ENCODE data around the gene TRIM28. TPM values are rescaled to one million over a fixed set of nuclear protein-coding genes. Genes with fewer than 3 reads are reported as not detected.
A peak's percentile ranks its signal among the peaks of the same experiment; 100 is the strongest.
"Not testable (repeated sequence)": the region's sequence is repeated elsewhere in the genome, so short reads cannot be mapped to it uniquely, and the experiment has no call there.

TRIM28 gene
- total RNA-seq (2014; rRNA removed; shearing (Covaris generic)), result 575 and 591 TPM in 2 replicates

GRCh38 chr19:58543826-58544590 lies at the start of gene TRIM28:
TRIM28 (plus strand) TSS chr19:58544064; CDS start chr19:58544758, 694 bp downstream.
- peak; percentile 100 for DNase-seq (ENCODE audit: low read depth)

- DNase-seq (ENCODE audit: low read depth), result no peak
These were observed 46.2 kb upstream of the TRIM28 start for GRCh38 chr19:58497634-58498170.

- DNase-seq (ENCODE audit: low read depth), result no peak
These were observed 45.4 kb upstream of the TRIM28 start for GRCh38 chr19:58498316-58499020.

- peak; percentile 99 for DNase-seq (ENCODE audit: low read depth)
These were observed 44.6 kb upstream of the TRIM28 start for GRCh38 chr19:58499021-58499927.

GRCh38 chr19:58500242-58500641 lies 43.6 kb upstream of the TRIM28 start:
- no peak for DNase-seq (ENCODE audit: low read depth)

GRCh38 chr19:58507602-58508223 lies 36.2 kb upstream of the TRIM28 start:
- DNase-seq (ENCODE audit: low read depth), result not testable (repeated sequence)

GRCh38 chr19:58509731-58510083 lies 34.2 kb upstream of the TRIM28 start:
- no peak for DNase-seq (ENCODE audit: low read depth)

GRCh38 chr19:58510084-58510862 lies 33.6 kb upstream of the TRIM28 start:
- DNase-seq (ENCODE audit: low read depth), result no peak

- no peak for DNase-seq (ENCODE audit: low read depth)
These were observed 32.3 kb upstream of the TRIM28 start, which contains the start of gene SLC27A5 for GRCh38 chr19:58511353-58512208. SLC27A5 (minus strand) TSS chr19:58511992; CDS start chr19:58511955, 37 bp downstream.

GRCh38 chr19:58513213-58513693 lies 30.6 kb upstream of the TRIM28 start:
- DNase-seq (ENCODE audit: low read depth), result no peak

GRCh38 chr19:58513694-58514563 lies 29.9 kb upstream of the TRIM28 start:
- DNase-seq (ENCODE audit: low read depth), result peak; percentile 77

- no peak for DNase-seq (ENCODE audit: low read depth)
These were observed 29.3 kb upstream of the TRIM28 start for GRCh38 chr19:58514564-58515022.

- DNase-seq (ENCODE audit: low read depth), result no peak
These were observed 28.6 kb upstream of the TRIM28 start for GRCh38 chr19:58515259-58515658.

- no peak for DNase-seq (ENCODE audit: low read depth)
These were observed 27.5 kb upstream of the TRIM28 start for GRCh38 chr19:58516246-58516836.

- DNase-seq (ENCODE audit: low read depth), result no peak
These were observed 26.7 kb upstream of the TRIM28 start for GRCh38 chr19:58516964-58517833.

- DNase-seq (ENCODE audit: low read depth), result no peak
These were observed 25.4 kb upstream of the TRIM28 start for GRCh38 chr19:58518256-58519086.

Measured in Daoy (cell line).